Measurements from ENCODE around the gene SRSF5. TPM values are rescaled to one million over a fixed set of nuclear protein-coding genes. Genes with fewer than 3 reads are reported as not detected.

The SRSF5 gene
- total RNA-seq, 1 donor = 157 TPM

GRCh38 chr14:69749956-69750355, 17.0 kb upstream of the SRSF5 start:
- no peak for DNase-seq (ENCODE audit: insufficient read length, low spot score, missing footprints)
- Histone ChIP-seq H3K4me2 (ENCODE audit: insufficient read depth, low read length) (no peak overlapping the region), H3K9me3 (ENCODE audit: low read depth, low read length) (no peaks in the 10 kb centered on the region), H2AFZ (ENCODE audit: low read length) (no peak overlapping the region), H3K4me1 (ENCODE audit: insufficient read depth, low read length) (no peaks in the 10 kb centered on the region), H3K27me3 (ENCODE audit: insufficient read depth, low read length) (peaks cover 4% of the 10 kb centered on the region), H3K4me3 (ENCODE audit: insufficient read depth, low read length) (no peak overlapping the region), H3K36me3 (ENCODE audit: insufficient read depth, low read length) (no peaks in the 10 kb centered on the region), H3K27ac (ENCODE audit: low read depth, low read length) (no peak overlapping the region), H4K20me1 (ENCODE audit: insufficient read depth, low read length) (no peaks in the 10 kb centered on the region), H3K79me2 (ENCODE audit: insufficient read depth, low read length) (no peaks in the 10 kb centered on the region)
- TF ChIP-seq CTCF (IDR thresholded peaks at IDR 0.05; ENCODE audit: extremely low read depth, low read depth, low read length) = no peak

DNA sequence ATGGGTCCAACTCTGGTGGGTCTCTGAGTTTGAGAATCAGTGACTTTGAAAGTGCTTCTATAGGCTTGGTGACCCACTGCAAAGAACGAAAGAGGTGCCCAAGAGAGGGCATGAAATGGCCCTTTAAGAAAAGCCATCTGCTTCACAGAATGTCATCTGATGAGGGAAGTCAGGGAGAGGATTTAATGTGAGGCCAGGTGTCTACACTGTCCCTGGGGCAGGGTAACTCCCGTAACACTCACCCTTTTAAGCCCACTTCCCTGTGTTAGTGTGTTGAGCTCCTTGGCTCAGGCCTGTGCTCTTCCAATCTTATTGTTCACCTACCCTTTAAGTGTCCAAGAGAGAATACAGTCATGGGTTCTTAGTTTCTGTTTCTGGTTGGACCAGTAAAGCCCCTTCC, 16.4 kb upstream of the SRSF5 start:
- H3K4me3 ChIP-seq (ENCODE audit: insufficient read depth, low read length) = no peak overlapping the region
- H3K27me3 ChIP-seq (ENCODE audit: insufficient read depth, low read length) = peaks cover 4% of the 10 kb centered on the region
- H4K20me1 ChIP-seq (ENCODE audit: insufficient read depth, low read length) = no peaks in the 10 kb centered on the region
- H3K27ac ChIP-seq (ENCODE audit: low read depth, low read length) = no peak overlapping the region
- H3K9me3 ChIP-seq (ENCODE audit: low read depth, low read length) = no peaks in the 10 kb centered on the region
- no peak for TF ChIP-seq CTCF (IDR thresholded peaks at IDR 0.05; ENCODE audit: extremely low read depth, low read depth, low read length)
- no peak overlapping the region for H2AFZ ChIP-seq (ENCODE audit: low read length)
- no peaks in the 10 kb centered on the region for H3K36me3 ChIP-seq (ENCODE audit: insufficient read depth, low read length)
- H3K79me2 ChIP-seq (ENCODE audit: insufficient read depth, low read length) = no peaks in the 10 kb centered on the region
- DNase-seq (ENCODE audit: insufficient read length, low spot score, missing footprints) = no peak
- H3K4me2 ChIP-seq (ENCODE audit: insufficient read depth, low read length) = no peak overlapping the region
- no peaks in the 10 kb centered on the region for H3K4me1 ChIP-seq (ENCODE audit: insufficient read depth, low read length)

DNA sequence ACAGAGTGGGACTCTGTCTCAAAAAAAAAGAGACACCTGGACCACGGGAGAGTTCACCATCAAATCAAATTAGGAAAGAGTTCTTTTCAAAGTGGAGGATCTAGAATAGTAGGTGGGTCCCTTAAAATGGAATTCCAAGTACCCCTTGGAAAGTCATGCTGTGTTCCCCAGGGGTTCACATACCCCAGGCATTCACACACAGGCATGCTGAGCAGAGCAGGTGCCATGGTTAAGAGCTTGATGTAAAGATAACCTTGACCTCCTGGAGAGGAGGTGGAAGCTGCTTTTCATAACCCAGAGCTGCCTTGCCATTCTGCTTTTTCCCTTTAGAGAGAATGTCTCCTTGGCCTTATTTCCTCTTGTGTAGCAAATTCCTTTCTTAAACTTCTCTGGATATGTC, 14.2 kb upstream of the SRSF5 start:
- no peaks in the 10 kb centered on the region for H3K36me3 ChIP-seq (ENCODE audit: insufficient read depth, low read length)
- H3K4me3 ChIP-seq (ENCODE audit: insufficient read depth, low read length) = no peak overlapping the region
- no peaks in the 10 kb centered on the region for H3K4me1 ChIP-seq (ENCODE audit: insufficient read depth, low read length)
- no peaks in the 10 kb centered on the region for H4K20me1 ChIP-seq (ENCODE audit: insufficient read depth, low read length)
- H3K79me2 ChIP-seq (ENCODE audit: insufficient read depth, low read length) = no peaks in the 10 kb centered on the region
- no peak overlapping the region for H3K4me2 ChIP-seq (ENCODE audit: insufficient read depth, low read length)
- no peak overlapping the region for H2AFZ ChIP-seq (ENCODE audit: low read length)
- no peaks in the 10 kb centered on the region for H3K9me3 ChIP-seq (ENCODE audit: low read depth, low read length)
- H3K27me3 ChIP-seq (ENCODE audit: insufficient read depth, low read length) = peaks cover 4% of the 10 kb centered on the region
- no peak for TF ChIP-seq CTCF (IDR thresholded peaks at IDR 0.05; ENCODE audit: extremely low read depth, low read depth, low read length)
- no peak overlapping the region for H3K27ac ChIP-seq (ENCODE audit: low read depth, low read length)
- no peak for DNase-seq (ENCODE audit: insufficient read length, low spot score, missing footprints)

GRCh38 chr14:69753860-69754259, 13.1 kb upstream of the SRSF5 start:
- Histone ChIP-seq H3K79me2 (ENCODE audit: insufficient read depth, low read length) (no peaks in the 10 kb centered on the region), H3K4me1 (ENCODE audit: insufficient read depth, low read length) (no peaks in the 10 kb centered on the region), H3K4me2 (ENCODE audit: insufficient read depth, low read length) (no peak overlapping the region), H4K20me1 (ENCODE audit: insufficient read depth, low read length) (no peaks in the 10 kb centered on the region), H3K4me3 (ENCODE audit: insufficient read depth, low read length) (no peak overlapping the region), H3K27me3 (ENCODE audit: insufficient read depth, low read length) (peaks cover 4% of the 10 kb centered on the region), H3K27ac (ENCODE audit: low read depth, low read length) (no peak overlapping the region), H2AFZ (ENCODE audit: low read length) (no peak overlapping the region), H3K36me3 (ENCODE audit: insufficient read depth, low read length) (no peaks in the 10 kb centered on the region), H3K9me3 (ENCODE audit: low read depth, low read length) (no peaks in the 10 kb centered on the region)
- DNase-seq (ENCODE audit: insufficient read length, low spot score, missing footprints) = no peak
- no peak for TF ChIP-seq CTCF (IDR thresholded peaks at IDR 0.05; ENCODE audit: extremely low read depth, low read depth, low read length)

All from osteoblast (primary cell).